Esophagus squamous epithelium (tissue), 4 donors: ENCODE measurements around the gene ARV1.

Experiments
- CTCF ChIP-seq, 6 experiments: fragments of 450-650 bp in 4 of 6; fragments of 200-600 bp in 2 of 6; sonication (generic) in 2 of 6; IDR thresholded peaks; one replicate each; pipeline ENCODE4 v1.5.1; 2016 to 2019; ENCODE audit warnings: antibody characterized with exemption in 6 of 6, mild to moderate bottlenecking in 4 of 6, moderate library complexity in 4 of 6
- POLR2A ChIP-seq, 4 donors: fragments of 450-650 bp; IDR thresholded peaks; one replicate each; pipeline ENCODE4 v1.6.1; 2017; ENCODE audit warnings: antibody characterized with exemption in 4 of 4, mild to moderate bottlenecking in 4 of 4, moderate library complexity in 3 of 4

GRCh38 chr1:230979952-230980351, 1.1 kb downstream of the ARV1 start:
- TF ChIP-seq CTCF (IDR thresholded peaks at IDR 0.05) (no peak), POLR2A (IDR thresholded peaks at IDR 0.05) (no peak)
